ENCODE results near the gene BRD4. TPM values are rescaled to one million over a fixed set of nuclear protein-coding genes. Genes with fewer than 3 reads are reported as not detected.

BRD4 gene
- total and polyA plus RNA-seq, 2 of the 13 experiments (the other 11 are each of a cell fraction or from before 2014, with no cell fraction given), result 10.5 to 11.4 TPM

DNA sequence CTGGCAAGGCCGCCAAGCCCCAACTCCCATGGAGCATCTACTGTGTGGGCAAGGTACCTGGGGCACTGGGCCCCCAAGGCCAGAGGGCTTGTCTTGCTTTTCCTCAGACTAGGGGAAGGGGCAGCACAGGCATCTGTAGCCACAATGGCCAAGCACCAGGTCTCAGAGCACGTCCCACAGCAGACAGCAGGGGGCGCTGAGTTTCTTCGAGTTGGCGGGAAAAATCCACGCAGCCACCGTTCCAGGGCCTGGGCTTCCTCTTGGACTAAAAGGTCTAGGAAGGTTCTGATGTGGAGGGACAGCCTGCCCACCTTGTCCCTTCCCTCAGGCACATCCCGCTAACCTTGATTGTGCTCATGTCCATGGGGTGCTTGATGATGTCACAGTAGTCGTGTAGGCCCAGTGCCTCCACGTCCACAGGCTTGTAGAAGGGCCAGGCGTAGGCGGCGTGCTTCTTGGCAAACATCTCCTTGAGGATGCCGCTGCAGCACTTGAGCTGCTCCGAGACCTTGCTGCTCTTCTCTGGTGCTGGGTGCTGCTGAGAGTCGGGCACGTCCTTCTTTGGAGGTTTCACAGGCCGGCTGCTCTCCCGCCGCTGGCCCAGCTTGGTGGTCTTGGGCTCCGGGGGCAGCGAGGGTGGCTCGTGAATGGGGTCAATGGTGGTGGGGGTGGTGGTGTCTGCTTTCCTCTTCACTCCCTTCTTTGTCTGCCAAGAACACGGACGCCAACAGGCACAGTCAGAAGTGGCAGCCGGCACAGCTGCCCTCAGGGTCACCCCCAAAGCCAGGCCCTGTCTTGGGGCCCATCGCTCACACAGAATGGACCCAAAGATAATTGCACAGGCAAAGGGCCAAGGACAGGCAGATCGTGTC is 68.0 kb downstream of the BRD4 start (continued):
- TF ChIP-seq GABPB1 (CRISPR knock-in tag; IDR thresholded peaks at IDR 0.05), result peak; percentile 39; the same call in 1 of the 2 replicates
- TF ChIP-seq, protein P1, sequence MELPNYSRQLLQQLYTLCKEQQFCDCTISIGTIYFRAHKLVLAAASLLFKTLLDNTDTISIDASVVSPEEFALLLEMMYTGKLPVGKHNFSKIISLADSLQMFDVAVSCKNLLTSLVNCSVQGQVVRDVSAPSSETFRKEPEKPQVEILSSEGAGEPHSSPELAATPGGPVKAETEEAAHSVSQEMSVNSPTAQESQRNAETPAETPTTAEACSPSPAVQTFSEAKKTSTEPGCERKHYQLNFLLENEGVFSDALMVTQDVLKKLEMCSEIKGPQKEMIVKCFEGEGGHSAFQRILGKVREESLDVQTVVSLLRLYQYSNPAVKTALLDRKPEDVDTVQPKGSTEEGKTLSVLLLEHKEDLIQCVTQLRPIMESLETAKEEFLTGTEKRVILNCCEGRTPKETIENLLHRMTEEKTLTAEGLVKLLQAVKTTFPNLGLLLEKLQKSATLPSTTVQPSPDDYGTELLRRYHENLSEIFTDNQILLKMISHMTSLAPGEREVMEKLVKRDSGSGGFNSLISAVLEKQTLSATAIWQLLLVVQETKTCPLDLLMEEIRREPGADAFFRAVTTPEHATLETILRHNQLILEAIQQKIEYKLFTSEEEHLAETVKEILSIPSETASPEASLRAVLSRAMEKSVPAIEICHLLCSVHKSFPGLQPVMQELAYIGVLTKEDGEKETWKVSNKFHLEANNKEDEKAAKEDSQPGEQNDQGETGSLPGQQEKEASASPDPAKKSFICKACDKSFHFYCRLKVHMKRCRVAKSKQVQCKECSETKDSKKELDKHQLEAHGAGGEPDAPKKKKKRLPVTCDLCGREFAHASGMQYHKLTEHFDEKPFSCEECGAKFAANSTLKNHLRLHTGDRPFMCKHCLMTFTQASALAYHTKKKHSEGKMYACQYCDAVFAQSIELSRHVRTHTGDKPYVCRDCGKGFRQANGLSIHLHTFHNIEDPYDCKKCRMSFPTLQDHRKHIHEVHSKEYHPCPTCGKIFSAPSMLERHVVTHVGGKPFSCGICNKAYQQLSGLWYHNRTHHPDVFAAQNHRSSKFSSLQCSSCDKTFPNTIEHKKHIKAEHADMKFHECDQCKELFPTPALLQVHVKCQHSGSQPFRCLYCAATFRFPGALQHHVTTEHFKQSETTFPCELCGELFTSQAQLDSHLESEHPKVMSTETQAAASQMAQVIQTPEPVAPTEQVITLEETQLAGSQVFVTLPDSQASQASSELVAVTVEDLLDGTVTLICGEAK (IDR thresholded peaks at IDR 0.05), result no peak
- TF ChIP-seq, protein P1 (CRISPR knock-in tag; IDR thresholded peaks at IDR 0.05), result no peak
- TF ChIP-seq, protein P2, sequence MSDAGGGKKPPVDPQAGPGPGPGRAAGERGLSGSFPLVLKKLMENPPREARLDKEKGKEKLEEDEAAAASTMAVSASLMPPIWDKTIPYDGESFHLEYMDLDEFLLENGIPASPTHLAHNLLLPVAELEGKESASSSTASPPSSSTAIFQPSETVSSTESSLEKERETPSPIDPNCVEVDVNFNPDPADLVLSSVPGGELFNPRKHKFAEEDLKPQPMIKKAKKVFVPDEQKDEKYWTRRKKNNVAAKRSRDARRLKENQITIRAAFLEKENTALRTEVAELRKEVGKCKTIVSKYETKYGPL (CRISPR knock-in tag; IDR thresholded peaks at IDR 0.05), result no peak
- TF ChIP-seq KLF12 (CRISPR knock-in tag; IDR thresholded peaks at IDR 0.05; ENCODE audit: borderline replicate concordance), result no peak
- peak; percentile 41 for TF ChIP-seq XRCC5 (optimal IDR thresholded peaks at IDR 0.05; ENCODE audit: low read length)
- 0 out of 2 replicates have a peak, but pooled peaks have one; percentile 40 for TF ChIP-seq SALL1 (CRISPR knock-in tag; IDR thresholded peaks at IDR 0.05)
- TF ChIP-seq, protein P3, sequence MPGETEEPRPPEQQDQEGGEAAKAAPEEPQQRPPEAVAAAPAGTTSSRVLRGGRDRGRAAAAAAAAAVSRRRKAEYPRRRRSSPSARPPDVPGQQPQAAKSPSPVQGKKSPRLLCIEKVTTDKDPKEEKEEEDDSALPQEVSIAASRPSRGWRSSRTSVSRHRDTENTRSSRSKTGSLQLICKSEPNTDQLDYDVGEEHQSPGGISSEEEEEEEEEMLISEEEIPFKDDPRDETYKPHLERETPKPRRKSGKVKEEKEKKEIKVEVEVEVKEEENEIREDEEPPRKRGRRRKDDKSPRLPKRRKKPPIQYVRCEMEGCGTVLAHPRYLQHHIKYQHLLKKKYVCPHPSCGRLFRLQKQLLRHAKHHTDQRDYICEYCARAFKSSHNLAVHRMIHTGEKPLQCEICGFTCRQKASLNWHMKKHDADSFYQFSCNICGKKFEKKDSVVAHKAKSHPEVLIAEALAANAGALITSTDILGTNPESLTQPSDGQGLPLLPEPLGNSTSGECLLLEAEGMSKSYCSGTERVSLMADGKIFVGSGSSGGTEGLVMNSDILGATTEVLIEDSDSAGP (CRISPR knock-in tag; IDR thresholded peaks at IDR 0.05; ENCODE audit: borderline replicate concordance), result peak; percentile 71; the same call in 1 of the 2 replicates
- TF ChIP-seq, protein P4, sequence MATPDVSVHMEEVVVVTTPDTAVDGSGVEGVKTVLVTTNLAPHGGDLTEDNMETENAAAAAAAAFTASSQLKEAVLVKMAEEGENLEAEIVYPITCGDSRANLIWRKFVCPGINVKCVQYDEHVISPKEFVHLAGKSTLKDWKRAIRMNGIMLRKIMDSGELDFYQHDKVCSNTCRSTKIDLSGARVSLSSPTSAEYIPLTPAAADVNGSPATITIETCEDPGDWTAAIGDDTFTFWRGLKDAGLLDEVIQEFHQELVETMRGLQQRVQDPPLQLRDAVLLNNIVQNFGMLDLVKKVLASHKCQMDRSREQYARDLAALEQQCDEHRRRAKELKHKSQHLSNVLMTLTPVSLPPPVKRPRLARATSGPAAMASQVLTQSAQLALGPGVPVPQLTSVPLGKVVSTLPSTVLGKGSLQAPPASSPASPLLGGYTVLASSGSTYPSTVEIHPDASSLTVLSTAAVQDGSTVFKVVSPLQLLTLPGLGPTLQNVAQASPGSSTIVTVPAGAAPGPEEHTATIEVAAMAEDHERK (CRISPR knock-in tag; IDR thresholded peaks at IDR 0.05; ENCODE audit: low read depth), result no peak
- no peak for TF ChIP-seq SIX1 (CRISPR knock-in tag; IDR thresholded peaks at IDR 0.05; ENCODE audit: borderline replicate concordance)
- no peak for TF ChIP-seq ZSCAN12 (CRISPR knock-in tag; IDR thresholded peaks at IDR 0.05)
